GM18909 (cell line): ENCODE results near the gene KMT2A.
"Not testable (repeated sequence)": the region's sequence is repeated elsewhere in the genome, so short reads cannot be mapped to it uniquely, and the experiment has no call there.

ENCODE experiments used
- ATAC-seq: cut with Tn5 transposase; IDR thresholded peaks from one replicate; pipeline ENCODE4 v1.9.1; 2021; ENCODE audit warnings: mild to moderate bottlenecking; ENCODE audit not compliant: unreplicated experiment, poor library complexity

The KMT2A gene

GRCh38 chr11:118481238-118481637 is 44.9 kb downstream of the KMT2A start:
- ATAC-seq, result not testable (repeated sequence)

GRCh38 chr11:118484405-118484804 is 48.1 kb downstream of the KMT2A start:
- ATAC-seq, result no peak

- ATAC-seq, result no peak
Measured at GRCh38 chr11:118485273-118485672, 49.0 kb downstream of the KMT2A start.

DNA sequence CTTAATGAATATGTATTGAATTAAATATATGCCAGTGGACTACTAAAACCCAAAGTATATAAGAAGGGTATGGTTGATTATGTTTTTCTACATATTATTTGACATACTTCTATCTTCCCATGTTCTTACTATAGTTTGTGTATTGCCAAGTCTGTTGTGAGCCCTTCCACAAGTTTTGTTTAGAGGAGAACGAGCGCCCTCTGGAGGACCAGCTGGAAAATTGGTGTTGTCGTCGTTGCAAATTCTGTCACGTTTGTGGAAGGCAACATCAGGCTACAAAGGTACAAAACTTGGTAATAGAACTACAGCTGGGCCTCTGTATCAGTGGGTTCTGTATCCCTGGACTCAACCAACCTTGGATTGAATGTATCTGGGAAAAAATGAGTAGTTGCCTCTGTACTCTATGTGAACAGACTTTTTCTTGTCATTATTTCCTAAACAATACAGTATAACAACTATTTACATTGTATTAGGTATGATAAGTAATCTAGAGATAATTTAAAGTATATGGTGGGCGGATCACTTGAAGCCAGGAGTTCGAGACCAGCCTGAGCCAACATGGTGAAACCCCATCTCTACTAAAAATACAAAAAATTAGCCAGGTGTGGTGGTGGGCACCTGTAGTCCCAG is 52.3 kb downstream of the KMT2A start:
- ATAC-seq, result no peak

- no peak for ATAC-seq
Measured at GRCh38 chr11:118491041-118491440, 54.7 kb downstream of the KMT2A start.

- no peak for ATAC-seq
Measured at GRCh38 chr11:118497831-118498230, 61.5 kb downstream of the KMT2A start.

GRCh38 chr11:118503216-118503615 is 66.9 kb downstream of the KMT2A start:
- ATAC-seq, result no peak

DNA sequence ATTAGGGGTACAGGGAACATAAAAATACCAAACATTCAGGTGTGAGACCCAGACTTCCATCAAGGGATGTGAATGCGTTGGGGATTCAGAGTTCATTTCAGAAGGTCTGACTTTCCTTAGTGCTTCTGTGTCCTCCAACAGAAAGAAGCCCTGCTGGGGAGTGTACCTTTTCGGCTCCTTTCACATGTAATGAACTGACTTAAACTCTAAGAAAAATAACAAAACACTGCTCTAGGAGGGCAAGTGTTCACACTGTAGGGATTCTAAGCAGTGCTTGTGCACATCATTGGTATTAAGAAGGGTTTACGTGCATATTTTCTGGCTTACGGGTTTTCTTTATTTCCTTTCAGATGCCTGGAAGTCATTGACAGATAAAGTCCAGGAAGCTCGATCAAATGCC is 75.3 kb downstream of the KMT2A start:
- no peak for ATAC-seq

DNA sequence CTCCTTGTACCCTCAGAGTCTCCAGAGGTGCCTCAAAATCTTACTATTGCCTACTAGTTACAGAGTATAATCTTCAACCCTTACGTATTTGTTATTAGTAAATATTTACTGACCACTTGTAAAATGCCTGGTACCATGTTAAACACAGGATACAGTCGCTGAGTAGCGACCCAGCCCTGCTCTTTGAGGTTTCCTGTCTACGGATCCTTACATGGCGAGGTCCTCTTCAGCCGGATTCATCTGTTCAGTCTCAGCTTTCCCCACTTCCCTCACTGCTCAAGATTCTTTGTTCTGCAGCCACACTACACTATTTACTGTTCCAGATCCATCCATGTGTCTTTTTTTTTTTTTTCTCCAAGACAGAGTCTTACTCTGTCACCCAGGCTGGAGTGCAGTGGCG is 77.8 kb downstream of the KMT2A start:
- ATAC-seq, result no peak

- ATAC-seq, result no peak
Measured at GRCh38 chr11:118519549-118519948, 83.3 kb downstream of the KMT2A start.

- no peak for ATAC-seq
Measured at GRCh38 chr11:118521892-118522311, 85.6 kb downstream of the KMT2A start.

DNA sequence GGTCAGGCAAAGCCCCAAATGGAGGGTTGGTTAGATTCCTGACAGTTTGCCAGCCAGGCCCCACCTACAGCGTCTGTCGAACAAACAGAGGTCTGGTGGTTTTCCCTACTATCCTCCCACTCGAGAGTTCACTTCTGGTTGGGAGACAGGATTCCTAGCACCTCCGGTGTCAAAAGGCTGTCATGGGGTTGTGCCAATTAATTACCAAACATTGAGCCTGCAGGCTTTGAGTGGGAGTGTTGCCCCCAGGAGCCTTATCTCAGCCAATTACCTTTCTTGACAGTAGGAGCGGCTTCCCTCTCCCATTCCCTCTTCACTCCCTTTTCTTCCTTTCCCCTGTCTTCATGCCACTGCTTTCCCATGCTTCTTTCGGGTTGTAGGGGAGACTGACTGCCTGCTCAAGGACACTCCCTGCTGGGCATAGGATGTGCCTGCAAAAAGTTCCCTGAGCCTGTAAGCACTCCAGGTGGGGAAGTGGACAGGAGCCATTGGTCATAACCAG is 86.3 kb downstream of the KMT2A start:
- ATAC-seq, result no peak

GRCh38 chr11:118524356-118524755 is 88.1 kb downstream of the KMT2A start:
- no peak for ATAC-seq

GRCh38 chr11:118524757-118525470 is 88.6 kb downstream of the KMT2A start:
- ATAC-seq, result no peak

DNA sequence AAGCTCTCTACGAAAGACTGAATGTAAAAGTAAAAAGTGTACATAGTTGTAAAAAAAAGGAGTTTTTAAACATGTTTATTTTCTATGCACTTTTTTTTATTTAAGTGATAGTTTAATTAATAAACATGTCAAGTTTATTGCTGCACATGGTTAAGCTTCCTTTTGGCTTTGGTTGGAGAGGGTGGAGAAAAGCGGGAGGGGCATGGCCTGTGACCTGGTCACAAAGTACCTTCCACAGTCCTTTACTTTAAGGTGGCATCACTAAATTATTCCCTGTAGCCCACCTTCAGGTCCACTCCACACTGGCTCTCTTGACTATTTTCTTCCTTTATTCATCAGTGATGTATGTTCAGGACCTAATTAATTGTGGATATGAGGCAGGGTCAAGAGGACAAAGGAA is 90.4 kb downstream of the KMT2A start:
- no peak for ATAC-seq

GRCh38 chr11:118527109-118527508 is 90.8 kb downstream of the KMT2A start, which contains the start of gene TTC36:
Gene TTC36 (plus strand): TSS chr11:118527474. CDS start chr11:118527495, 21 bp downstream.
- ATAC-seq, result no peak

GRCh38 chr11:118528511-118528910 is 92.2 kb downstream of the KMT2A start:
- ATAC-seq, result no peak

- ATAC-seq, result no peak
Measured at GRCh38 chr11:118529584-118530175, 93.4 kb downstream of the KMT2A start.

DNA sequence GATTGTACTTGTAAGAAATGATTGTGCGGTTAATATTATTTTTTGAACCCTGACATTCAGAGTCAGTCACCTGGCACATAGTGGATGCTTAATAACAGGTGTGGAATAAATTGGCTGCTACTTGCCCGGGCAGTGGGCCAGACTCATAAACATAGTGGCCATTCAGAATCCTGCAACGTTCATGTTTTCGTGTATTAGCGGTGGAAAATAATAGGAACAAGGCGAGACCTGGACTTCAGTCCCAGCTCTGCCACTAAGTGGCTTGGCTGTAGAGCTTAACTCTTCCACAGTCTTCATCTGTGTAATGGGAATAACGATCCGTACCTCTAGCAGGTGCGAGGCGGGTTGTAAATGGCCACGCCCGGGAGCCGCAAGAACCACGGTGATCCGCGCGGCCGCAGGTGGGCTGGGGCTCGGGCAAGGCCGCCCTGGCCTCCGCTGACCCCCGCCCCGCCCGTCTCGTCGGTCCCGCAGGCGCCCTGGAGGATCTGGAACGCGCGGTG is 93.9 kb downstream of the KMT2A start:
- ATAC-seq, result peak; percentile 11

- ATAC-seq, result peak; percentile 58
Measured at GRCh38 chr11:118530683-118531596, 94.6 kb downstream of the KMT2A start, which contains the start of gene TMEM25. Gene TMEM25 (plus strand): TSS chr11:118531192. CDS start chr11:118531802, 610 bp downstream.
